C4-2B (cell line): ENCODE results near the gene NPC1L1.

ENCODE experiments used
- CTCF ChIP-seq: fragments of 450-650 bp; conservative IDR thresholded peaks from 2 replicates; pipeline ENCODE4 v1.5.1; 2017; ENCODE audit warnings: mild to moderate bottlenecking
- ZFX ChIP-seq: fragments of 450-650 bp; IDR thresholded peaks from 2 replicates; pipeline ENCODE4 v1.6.1; 2017

DNA sequence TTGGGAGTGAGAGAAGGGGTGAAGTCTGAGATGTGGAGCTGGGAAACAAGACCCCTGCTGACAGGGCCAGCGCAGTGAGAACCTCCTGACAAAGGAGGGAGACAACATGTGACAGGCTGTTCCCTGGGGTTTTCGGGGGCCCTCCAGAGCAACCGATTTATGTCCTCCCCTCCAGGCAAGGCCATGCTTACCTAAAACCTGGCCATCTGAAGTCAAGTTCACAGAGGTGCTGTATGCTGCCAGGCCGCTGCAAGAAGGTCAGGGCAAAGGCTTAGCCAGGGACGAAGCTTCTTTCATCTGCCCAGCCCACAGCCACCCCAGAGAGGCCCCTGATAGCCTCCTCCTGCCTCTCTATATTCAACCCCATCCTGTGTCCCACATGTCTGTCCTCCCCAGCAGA lies 20.6 kb downstream of the NPC1L1 start:
- TF ChIP-seq CTCF, result no peak
- TF ChIP-seq ZFX, result no peak
